Right kidney (tissue), 1 donor: Measurements from ENCODE around the gene CLN3.
"Not testable (repeated sequence)": the region's sequence is repeated elsewhere in the genome, so short reads cannot be mapped to it uniquely, and the experiment has no call there.

Experiments
- DNase-seq: peaks from one replicate; pipeline ENCODE4 v3.0.0-alpha.2; 2016

Gene CLN3

DNA sequence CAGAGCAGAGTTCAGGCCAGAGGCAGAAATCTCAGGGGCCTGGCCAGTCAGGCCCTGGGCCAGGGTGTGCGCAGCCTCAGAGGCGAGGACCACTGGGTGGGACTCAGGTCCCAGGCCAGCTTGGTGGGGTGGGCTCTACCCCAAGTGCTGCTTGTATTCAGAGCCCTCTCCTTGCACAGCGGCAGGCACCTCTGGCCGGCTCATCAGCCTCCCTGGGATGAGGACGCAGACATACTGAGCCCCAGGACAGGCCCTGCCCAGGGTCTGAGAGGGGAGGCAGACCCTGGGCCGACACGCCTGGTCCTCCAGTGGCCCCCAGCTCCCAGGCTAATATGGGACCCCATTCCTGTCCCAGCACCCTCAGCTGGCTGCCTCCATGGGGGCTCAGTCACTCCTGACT lies 22.4 kb upstream of the CLN3 start:
- DNase-seq, result no peak

DNA sequence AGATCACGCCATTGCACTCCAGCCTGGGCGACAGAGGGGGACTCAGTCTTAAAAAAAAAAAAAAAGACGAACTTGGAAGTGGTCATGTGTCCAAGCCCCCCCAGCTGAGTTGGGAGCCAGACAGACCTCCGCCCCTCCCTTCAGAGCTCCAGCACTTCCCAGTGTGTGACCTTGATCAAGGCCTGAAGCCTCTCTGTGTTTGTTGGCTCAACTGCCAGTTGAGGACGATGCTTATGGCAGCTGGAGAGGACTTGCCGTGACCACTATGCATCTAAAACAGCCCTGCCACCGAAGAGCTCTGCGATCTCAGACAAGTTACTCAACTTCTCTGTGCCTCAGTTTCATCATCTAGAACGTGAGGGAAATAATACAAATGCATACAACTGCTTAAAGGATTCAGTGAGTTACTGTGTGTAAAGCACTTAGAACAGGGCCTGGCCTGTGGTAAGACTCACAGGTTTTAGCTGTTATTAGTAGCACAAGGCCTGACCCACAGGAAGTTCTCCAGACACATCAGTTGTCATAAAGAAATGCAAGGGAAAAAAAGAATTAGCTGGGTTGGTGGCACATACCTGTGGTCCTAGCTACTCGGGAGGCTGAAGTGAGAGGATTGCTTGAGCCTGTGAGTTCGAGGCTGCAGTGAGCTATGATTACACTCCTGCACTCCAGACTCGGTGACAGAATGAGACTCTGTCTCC lies 21.8 kb upstream of the CLN3 start:
- DNase-seq, result no peak

DNA sequence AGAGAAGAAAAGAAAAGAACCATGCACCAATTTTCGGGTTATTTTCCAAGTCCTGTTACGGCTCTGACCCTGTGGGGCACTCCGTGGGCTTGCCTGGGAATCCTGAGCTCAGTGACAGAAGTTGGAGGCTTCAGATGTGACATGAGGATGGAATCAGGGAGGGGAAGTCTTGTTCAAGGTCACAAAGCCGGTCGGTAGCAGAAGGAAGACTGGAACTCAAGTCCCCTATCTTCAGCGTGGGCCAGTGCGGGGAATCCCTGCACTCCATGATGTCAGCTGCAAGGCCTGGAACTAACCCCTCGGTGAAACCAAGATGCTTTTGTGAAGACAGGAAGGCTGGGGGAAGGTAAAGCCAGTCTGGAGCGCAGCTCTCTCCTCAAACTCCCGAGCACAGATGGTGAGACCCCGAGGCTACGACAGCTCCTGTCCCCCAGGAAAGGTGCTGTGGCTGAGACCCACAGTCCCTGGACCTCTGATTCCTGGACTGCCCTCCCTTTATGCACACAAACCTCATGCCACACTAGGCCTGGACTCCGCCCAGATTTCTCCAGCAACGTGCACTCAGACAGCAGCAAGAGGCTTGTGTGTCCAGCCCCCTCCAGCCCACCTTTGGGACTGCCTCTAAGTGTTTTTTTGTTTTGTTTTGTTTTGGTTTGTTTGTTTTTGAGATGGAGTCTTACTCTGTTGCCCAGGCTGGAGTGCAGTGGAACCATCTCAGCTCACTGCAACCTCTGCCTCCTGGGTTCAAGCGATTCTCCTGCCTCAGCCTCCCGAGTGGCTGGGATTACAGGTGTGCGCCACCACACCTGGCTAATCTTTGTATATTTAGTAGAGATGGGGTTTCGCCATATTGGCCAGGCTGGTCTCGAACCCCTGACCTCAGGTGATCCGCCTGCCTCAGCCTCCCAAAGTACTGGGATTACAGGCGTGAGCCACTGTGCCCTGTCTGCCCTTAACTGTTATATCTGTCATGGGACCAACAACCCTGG lies 20.2 kb upstream of the CLN3 start:
- DNase-seq, result no peak

DNA sequence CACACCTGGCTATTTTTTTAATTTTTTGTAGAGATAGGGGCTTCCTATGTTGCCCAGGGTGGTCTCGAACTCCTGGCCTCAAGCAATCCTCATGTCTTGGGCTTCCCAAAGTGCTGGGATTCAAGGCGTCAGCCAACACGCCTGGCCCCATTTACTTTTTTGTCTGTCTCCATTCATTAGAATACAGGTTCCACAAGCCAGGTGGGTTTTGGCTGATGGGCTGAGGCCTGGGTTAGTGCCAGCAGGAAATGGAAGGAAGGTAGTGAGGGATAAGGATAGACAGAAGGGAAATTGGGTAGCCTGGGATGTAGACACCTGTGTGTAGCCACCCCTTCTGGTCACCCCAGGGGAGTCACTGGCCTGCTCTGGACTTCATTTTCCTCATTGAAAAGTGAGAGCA lies 19.2 kb upstream of the CLN3 start:
- no peak for DNase-seq

DNA sequence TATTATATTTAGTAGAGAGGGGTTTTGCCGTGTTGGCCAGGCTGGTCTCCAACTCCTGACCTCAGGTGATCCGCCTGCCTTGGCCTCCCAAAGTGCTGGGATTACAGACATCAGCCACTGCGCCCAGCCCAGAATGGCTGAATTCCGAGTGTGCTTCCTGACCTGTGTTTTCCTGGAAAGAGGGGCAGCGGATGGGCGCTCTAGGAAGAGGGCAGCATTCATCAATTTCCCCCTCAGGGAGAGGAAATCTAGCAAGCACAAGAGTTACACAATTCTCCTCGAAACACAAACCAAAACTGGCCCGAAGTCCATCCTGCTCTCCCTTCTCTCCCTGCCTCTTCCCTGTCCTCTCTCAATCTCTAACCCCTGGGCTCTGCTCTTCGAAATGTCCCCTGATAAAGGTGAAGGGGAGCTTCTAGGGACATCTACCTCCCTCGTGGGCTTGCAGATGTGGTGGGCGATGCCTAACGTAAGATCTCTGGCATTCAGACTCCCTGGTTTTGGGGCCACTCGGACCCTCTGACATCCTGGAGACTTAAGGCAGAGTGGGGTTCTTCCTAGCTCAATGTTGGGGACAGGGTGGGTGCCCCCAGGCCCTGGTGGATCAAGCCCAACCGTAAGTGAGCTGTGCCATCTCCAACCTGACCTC lies 13.7 kb upstream of the CLN3 start:
- no peak for DNase-seq

DNA sequence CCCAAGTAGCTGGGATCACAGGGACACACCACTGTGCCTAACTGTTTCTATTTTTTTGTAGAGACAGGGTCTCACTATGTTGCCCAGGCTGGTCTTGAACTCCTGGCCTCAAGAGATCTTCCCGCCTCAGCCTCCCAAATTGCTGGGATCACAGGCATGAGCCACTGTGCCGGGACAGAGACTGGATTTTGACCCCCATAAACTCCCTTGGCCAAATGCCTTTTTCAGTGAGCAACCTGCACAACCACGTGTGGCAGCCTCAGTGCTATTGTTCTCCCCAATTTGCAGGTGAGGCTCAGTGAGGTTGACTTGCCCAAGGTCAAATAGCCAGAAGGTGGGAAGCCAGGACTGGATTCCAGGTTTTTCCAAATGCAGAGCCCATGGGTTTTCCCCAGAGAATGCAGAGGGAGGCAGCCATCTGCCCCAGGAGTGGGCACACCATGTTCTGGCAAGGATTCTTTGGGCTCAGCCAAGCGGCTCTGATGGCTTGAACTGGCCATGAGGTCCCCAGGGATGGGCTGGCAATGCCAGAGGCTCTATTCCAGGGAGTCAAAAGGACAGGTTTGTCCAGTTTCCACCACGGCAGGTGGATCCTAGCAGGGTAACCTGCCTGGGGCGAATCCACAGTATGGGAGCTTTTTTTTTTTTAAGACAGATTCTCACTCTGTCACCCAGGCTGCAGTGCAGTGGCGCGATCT lies 13.0 kb upstream of the CLN3 start:
- DNase-seq, result no peak

DNA sequence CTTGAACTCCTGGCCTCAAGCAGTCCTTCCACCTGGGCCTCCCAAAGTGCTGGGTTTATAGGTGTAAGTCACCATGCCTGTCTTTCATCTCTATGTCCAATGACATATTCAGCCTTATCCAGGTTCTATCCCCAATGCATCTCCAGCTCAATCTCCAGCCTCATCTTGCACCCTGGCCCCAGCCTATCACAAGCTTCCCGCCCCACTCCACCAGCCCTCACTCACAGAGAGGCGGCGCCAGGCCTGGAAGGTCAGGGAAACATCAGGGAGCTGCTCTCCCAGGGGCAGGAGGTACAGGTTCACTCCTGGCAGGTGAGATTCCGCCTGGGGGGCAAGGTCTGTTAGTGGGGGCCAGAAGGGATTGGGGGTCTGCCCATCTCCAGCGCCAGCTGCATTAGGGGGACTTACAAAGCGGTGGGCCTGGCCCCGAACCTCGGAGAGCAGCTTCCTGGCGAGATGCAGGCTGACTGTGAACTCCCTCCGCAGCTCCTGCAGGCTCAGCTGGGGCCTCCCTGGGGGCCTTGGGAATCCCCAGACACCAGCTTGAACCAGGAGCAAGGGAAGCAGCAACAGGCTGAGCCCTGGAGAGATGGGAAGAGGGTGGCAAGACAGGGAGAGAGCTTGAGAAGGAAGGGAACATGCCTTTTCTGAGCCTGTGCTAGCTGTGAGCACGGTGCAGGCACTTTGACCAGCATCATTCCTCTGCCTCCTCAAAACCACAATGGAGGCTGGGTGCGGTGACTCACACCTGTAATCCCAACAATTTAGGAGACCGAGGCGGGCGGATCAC lies 11.8 kb upstream of the CLN3 start:
- DNase-seq, result no peak

DNA sequence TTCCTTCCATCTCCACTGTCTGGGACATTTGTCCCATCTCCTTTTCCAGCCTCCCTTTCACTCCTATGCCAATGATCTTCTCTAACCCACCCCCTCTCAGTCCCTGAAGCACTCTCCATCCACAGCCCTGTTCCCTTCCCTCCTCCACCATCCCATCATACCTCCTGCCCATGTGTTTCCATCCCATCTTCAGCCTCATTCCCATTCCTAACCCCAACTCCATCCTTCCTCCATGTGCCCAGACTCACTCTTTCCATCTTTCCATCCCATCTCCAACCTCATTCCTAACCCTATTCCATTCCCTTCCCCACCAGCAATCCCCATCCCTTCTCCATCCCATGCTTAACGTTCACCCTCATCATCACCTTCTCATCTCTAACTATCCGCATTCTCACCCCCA lies 10.4 kb upstream of the CLN3 start:
- DNase-seq, result no peak

DNA sequence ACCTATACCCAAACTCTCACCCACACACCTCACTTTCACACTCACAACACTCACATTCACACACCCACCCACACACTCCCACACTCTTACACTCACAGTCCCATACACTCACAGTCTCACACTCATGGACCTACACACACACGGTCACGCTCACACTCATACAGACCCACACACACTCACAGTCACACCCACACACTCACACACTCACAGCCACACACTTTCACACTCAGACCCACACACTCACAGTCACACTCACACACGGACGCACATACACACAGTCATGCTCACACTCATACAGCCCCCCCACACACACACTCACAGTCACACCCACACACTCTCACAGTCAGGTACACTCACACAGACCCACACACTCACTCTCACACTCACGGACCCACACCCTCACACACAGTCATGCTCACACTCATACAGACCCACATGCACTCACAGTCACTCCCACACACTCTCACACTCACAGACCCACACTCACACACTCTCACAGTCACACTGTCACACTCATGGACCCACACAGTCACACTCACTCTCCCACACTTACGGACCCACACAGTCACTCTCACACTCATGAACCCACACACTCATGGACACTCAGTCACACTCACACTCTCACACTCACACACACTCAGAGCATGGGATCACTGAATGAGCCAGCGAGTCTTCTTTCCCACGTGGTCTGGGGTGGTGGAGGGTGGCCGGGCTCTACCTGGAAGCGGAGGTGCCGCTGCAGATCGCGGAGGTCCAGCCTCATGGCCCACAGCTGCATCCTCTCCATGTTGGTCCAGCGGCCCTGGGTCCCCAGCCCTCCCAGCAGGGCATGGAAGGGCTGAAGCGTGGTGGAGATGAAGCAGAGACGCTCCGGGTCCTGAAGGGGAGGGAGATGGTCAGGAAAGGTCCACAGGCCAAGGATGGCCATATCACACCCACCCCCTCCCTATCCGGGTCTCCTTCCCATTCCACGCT lies 9.7 kb upstream of the CLN3 start:
- no peak for DNase-seq

DNA sequence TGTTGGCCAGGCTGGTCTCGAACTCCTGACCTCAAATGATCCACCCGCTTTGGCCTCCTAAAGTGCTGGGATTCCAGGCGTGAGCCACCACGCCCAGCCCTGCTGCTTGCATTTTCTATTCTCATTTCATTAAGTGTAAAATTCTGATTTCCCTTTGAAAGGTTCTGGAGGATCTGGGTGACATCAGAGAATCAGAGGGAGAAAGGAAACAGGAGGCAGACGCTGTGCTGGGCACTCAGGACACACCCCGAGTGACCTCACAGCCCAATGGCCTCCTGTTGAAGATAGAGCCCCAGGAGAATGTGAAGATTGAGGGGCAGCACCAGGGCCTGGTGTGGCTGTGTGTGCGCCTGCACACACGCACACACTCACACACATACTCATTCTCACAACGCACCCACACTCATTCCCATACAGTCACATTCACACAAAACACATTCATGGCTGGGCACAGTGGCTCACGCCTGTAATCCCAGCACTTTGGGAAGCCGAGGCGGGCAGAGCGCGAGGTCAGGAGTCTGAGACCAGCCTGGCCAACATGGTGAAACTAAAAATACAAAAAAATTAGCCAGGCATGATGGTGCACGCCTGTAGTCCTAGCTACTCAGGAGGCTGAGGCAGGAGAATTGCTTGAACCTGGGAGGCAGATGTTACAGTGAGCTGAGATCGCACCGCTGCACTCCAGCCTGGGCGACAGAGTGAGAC lies 8.8 kb upstream of the CLN3 start:
- not testable (repeated sequence) for DNase-seq

DNA sequence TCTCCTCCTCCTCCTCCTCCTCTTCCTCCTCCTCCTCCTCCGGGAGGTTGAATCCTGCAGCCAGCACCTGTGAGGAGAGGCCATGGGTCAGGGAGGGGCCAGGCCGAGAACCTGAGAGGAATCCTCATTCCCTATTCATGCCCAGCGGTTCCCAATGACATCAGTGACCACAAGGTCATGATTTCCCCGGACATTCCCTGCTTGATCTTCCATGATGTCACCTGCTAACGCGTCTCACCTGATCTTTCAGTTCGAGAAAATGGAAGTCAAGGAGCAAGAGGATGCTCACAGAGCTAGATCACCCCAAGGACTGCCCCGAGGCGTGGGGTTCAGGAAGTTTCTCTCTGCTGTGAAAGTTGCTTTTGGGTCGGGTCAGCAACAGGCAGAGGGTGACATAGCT lies 8.0 kb upstream of the CLN3 start:
- no peak for DNase-seq

DNA sequence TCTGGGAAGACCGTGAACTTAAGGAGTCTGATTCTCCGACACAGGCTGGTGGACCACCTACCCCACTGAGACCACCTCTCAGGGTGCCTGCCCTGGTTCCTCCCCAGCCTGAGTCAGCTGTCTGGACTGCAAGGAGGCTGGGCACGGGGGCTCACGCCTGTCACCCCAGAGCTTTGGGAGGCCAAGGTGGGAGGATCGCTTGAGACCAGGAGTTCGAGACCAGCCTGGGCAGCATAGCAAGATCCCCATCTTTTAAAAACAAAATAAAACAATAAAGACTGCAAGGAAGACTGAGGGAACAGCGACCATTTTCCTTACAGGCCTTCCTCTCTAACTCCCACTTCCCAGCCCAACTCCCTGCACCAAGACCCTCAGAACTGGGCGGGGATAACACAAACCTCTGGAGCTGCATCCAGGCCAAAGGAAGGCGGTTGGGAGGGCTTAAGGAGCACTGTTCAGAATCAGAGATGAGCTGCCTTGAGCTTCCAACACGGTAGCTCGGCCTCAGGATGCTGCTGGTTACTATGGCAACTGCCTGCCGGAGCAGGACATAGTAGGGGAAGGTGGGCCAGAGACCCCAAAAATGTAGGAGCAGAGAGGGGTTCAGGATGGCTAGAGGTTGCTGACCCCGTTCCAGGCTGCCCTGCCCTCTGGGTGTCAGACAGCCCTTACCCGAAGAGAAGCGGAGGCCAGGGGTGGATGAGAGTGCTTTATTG lies 7.0 kb upstream of the CLN3 start:
- DNase-seq, result no peak

DNA sequence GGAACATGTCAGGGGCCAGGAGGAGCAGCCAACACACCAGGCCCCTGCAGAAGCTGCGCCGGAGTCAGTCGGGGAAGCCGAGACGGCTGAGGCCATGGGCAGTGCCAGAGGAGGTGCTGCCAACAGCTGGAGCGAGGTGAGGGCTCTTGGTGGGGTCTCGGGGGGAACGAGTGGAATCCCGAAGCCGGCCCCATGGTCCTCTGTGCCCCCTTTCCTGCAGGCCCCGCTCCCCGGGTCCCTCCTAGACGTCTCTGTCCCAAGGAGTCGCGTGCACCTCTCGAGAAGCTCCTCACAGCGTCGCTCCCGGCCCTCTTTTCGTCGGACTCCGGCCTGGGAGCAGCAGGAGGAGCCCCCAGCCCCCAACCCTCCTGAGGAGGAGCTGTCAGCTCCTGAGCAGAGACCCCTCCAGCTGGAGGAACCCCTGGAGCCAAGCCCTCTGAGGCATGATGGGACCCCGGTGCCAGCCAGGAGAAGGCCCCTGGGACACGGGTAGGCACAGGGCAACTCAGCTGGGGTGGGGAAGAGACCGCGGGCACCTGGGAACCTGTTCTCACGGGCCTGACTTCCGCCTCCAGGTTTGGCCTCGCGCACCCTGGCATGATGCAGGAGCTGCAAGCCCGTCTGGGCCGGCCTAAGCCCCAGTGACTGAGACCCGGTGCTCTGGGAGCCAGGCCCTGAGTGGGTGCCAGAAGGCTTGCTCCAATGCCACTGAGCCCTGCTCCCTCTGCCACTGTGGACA lies 6.2 kb upstream of the CLN3 start:
- DNase-seq, result no peak

DNA sequence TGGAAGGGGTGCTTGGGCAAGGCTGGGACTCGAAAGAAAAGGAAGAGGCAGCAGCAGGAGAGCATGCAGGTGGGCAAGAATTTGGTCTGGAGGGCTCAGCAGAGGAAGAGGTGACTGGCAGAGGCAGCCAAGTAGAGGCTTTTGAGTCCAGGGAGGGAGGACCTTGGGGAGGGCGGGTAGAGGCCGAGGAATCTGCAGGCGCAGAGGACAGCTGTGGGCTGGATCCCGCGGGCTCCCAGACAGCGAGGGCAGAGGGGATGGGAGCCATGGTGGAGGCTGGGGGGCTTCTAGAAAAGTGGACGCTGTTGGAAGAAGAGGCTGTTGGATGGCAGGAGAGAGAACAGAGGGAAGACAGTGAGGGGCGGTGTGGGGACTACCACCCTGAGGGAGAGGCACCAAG lies 5.5 kb upstream of the CLN3 start:
- no peak for DNase-seq

DNA sequence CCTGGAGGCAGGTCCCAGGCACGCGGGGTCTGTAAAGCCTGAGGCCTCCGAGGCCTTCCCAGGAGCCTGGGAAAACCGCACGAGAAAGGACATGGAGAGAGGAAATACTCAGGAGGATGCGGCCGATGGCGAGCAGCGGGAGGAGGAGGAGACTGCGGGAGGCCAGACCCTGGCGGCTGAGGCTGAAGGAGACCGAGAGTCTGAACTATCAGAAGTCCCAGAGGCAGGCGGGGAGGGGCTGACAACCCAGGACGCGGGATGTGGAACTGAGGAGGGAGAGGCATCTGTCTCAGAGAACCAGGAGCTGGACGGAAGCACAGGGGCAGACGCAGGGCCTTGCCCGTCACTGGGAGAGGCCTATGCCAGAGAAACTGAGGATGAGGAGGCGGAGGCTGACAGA lies 5.0 kb upstream of the CLN3 start:
- no peak for DNase-seq

DNA sequence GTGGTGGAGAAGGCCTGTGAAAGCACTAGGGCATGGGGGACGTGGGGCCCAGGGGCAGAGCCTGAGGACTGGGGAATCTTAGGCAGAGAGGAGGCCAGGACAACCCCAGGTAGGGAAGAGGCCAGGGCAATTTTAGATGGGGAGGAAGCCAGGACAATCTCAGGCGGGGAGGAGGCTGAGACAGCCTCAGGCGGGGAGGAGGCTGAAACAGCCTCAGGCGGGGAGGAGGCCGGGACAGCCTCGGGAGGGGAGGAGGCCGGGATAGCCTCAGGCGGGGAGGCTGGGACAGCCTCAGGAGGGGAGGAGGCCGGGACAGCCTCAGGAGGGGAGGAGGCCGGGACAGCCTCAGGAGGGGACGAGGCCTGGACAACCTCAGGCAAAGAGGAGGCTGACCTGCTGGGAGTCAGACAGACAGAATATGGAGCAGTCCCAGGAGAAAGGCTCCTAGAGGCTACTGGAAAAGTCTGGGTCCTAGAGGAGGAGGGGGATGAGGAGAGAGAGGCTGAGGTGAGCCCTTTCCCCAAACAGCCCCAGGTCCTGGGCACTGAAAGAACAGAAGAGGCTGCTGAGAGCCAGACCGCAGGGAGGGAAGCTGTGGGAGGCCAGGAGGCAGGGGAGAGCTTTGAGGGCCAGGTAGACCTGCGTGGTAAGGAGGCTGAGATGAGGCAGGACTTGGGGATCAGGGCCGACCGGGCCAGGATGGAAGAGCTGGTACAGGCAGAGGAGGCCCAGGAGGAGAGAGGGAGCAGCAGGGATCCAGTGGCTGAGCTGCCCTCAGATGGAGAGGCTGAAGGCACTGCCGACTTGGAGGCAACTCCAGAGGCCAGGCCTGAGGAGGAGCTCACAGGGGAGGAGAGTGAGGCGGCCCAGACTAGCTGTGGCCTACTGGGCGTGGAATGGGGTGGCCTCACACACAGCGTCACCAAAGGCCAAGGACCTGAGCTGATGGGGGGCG lies 4.2 kb upstream of the CLN3 start:
- no peak for DNase-seq

DNA sequence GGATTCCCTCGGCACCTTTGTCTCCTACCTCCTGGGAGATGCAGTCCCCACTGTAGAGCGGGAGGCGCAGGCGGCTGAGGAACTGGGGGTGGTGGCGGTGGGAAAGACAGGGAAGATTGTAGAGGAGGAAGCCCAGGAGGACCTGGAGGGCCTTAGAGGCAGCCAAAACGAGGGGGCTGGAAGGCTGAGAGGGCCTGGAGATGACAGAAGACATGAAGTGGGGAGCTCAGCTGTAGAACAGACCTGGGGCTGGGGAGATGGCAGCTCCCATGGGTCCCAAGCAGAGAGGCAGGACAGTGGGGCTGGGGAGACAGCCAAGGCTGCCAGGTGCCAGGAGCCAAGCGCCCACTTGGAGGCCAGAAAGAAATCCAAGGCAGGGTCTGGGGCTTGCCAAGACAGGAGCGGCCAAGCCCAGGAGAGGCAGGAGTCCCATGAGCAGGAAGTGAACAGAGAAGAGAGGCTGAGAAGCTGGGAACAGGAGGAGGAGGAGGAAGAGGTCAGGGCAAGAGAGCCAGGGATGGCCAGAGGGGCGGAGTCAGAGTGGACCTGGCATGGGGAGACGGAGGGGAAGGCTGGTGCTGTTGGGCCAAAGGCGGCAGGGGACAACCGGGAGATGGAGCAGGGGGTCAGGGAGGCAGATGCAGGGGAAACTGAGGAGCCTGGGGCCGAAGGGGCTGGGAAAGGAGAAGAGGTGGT lies 3.4 kb upstream of the CLN3 start:
- no peak for DNase-seq
